Measurements from ENCODE around the gene THOC1. TPM values are rescaled to one million over a fixed set of nuclear protein-coding genes. Genes with fewer than 3 reads are reported as not detected.
A peak's percentile ranks its signal among the peaks of the same experiment; 100 is the strongest.

The THOC1 gene
- total and polyA plus RNA-seq, 2 experiments from 2014 or later = 73.0 to 108 TPM

DNA sequence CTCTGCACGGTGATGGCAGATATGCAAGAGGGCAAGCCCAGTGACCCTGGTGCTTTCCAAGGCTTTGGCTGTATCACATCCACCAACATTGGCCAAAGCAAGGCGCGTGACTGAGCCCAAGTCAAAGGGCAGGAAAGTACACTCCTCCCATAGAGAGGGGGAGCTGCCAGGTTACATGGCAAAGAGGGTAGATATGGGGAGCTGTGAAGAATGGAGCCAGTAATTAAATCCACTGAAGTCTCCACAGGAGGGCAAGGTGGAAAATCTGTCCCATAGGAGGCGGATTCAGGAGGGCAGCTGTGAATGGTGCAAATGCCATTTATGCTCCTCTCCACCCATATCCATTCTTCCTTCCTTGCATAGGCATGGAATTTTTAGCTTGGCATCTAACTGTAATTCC lies 44.6 kb upstream of the THOC1 start:
- H3K27me3 ChIP-seq (ENCODE audit: insufficient read depth) = no peaks in the 10 kb centered on the region
- no peak overlapping the region for H3K4me3 Mint-ChIP-seq
- H3K4me3 ChIP-seq = no peak overlapping the region
- peak; percentile 54; the same call in 2 of the 3 replicates for ATAC-seq
- H3K36me3 ChIP-seq (ENCODE audit: insufficient read depth) = no peaks in the 10 kb centered on the region
- peaks cover 9% of the 10 kb centered on the region for H3K27me3 Mint-ChIP-seq (ENCODE audit: insufficient read depth, low read depth, poor library complexity)
- peaks cover 11% of the 10 kb centered on the region for H3K4me1 Mint-ChIP-seq
- no peak overlapping the region for H2AFZ ChIP-seq
- no peak overlapping the region for H3K4me2 ChIP-seq
- H3K27ac ChIP-seq (ENCODE audit: low read depth) = no peak overlapping the region
- TF ChIP-seq EZH2phosphoT487 (IDR thresholded peaks at IDR 0.05; ENCODE audit: unreplicated experiment) = no peak
- TF ChIP-seq CREB1 (CRISPR knock-in tag; IDR thresholded peaks at IDR 0.05; ENCODE audit: low read depth) = no peak
- TF ChIP-seq, protein P1, sequence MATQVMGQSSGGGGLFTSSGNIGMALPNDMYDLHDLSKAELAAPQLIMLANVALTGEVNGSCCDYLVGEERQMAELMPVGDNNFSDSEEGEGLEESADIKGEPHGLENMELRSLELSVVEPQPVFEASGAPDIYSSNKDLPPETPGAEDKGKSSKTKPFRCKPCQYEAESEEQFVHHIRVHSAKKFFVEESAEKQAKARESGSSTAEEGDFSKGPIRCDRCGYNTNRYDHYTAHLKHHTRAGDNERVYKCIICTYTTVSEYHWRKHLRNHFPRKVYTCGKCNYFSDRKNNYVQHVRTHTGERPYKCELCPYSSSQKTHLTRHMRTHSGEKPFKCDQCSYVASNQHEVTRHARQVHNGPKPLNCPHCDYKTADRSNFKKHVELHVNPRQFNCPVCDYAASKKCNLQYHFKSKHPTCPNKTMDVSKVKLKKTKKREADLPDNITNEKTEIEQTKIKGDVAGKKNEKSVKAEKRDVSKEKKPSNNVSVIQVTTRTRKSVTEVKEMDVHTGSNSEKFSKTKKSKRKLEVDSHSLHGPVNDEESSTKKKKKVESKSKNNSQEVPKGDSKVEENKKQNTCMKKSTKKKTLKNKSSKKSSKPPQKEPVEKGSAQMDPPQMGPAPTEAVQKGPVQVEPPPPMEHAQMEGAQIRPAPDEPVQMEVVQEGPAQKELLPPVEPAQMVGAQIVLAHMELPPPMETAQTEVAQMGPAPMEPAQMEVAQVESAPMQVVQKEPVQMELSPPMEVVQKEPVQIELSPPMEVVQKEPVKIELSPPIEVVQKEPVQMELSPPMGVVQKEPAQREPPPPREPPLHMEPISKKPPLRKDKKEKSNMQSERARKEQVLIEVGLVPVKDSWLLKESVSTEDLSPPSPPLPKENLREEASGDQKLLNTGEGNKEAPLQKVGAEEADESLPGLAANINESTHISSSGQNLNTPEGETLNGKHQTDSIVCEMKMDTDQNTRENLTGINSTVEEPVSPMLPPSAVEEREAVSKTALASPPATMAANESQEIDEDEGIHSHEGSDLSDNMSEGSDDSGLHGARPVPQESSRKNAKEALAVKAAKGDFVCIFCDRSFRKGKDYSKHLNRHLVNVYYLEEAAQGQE (IDR thresholded peaks at IDR 0.05; ENCODE audit: unreplicated experiment) = no peak
- no peaks in the 10 kb centered on the region for H3K9me3 Mint-ChIP-seq
- H3K27ac Mint-ChIP-seq = no peak overlapping the region
- DNase-seq (ENCODE audit: low spot score) = no peak
- no peaks in the 10 kb centered on the region for H3K79me2 ChIP-seq (replicated peaks; ENCODE audit: insufficient read depth)
- H3K9me2 ChIP-seq (ENCODE audit: insufficient read depth) = no peaks in the 10 kb centered on the region
- no peaks in the 10 kb centered on the region for H3K36me3 Mint-ChIP-seq (ENCODE audit: low read depth)
- no peaks in the 10 kb centered on the region; the same call in 1 of the 2 replicates for H3K4me1 ChIP-seq (ENCODE audit: insufficient read depth)
- H4K20me1 ChIP-seq (replicated peaks; ENCODE audit: insufficient read depth) = no peaks in the 10 kb centered on the region
- H3F3A ChIP-seq (replicated peaks; ENCODE audit: low read depth) = no peaks in the 10 kb centered on the region

GRCh38 chr18:310042-310441 lies 42.2 kb upstream of the THOC1 start:
- no peaks in the 10 kb centered on the region for H4K20me1 ChIP-seq (replicated peaks; ENCODE audit: insufficient read depth)
- H3F3A ChIP-seq (replicated peaks; ENCODE audit: low read depth) = no peaks in the 10 kb centered on the region
- Mint-ChIP-seq H3K4me3 (no peak overlapping the region), H3K9me3 (no peaks in the 10 kb centered on the region), H3K27me3 (ENCODE audit: insufficient read depth, low read depth, poor library complexity) (peaks cover 10% of the 10 kb centered on the region), H3K36me3 (ENCODE audit: low read depth) (no peaks in the 10 kb centered on the region), H3K4me1 (peaks cover 31% of the 10 kb centered on the region), H3K27ac (no peak overlapping the region)
- H3K4me2 ChIP-seq = no peak overlapping the region
- H2AFZ ChIP-seq = no peak overlapping the region
- ATAC-seq (no peak), DNase-seq (ENCODE audit: low spot score) (no peak)
- no peaks in the 10 kb centered on the region for H3K9me2 ChIP-seq (ENCODE audit: insufficient read depth)
- no peaks in the 10 kb centered on the region for H3K79me2 ChIP-seq (replicated peaks; ENCODE audit: insufficient read depth)
- no peak overlapping the region for H3K4me3 ChIP-seq
- H3K4me1 ChIP-seq (ENCODE audit: insufficient read depth) = peaks cover 11% of the 10 kb centered on the region; the same call in 1 of the 2 replicates
- H3K36me3 ChIP-seq (ENCODE audit: insufficient read depth) = no peaks in the 10 kb centered on the region
- no peaks in the 10 kb centered on the region for H3K27me3 ChIP-seq (ENCODE audit: insufficient read depth)
- H3K27ac ChIP-seq (ENCODE audit: low read depth) = no peak overlapping the region
- TF ChIP-seq, protein P1 (IDR thresholded peaks at IDR 0.05; ENCODE audit: unreplicated experiment) = no peak
- TF ChIP-seq EZH2phosphoT487 (IDR thresholded peaks at IDR 0.05; ENCODE audit: unreplicated experiment) (no peak), NANOG (IDR thresholded peaks at IDR 0.05; ENCODE audit: borderline replicate concordance) (no peak), ZNF114 (CRISPR knock-in tag; IDR thresholded peaks at IDR 0.05) (no peak), CTCF (conservative IDR thresholded peaks at IDR 0.05; ENCODE audit: low read depth in 2 of 2) (no peak), CREB1 (CRISPR knock-in tag; IDR thresholded peaks at IDR 0.05; ENCODE audit: low read depth) (no peak), POLR2AphosphoS5 (IDR thresholded peaks at IDR 0.05; ENCODE audit: low read depth) (no peak), STAT1 (IDR thresholded peaks at IDR 0.05; ENCODE audit: unreplicated experiment) (no peak)

Measured in GM23338 (cell line).